Embryonic facial prominence (tissue), 1 donor: ENCODE data around the gene MGAT5.

Experiments used
- DNase-seq: peaks from one replicate; pipeline ENCODE4 v3.0.0-alpha.2; 2016; ENCODE audit errors: extremely low spot score

The MGAT5 gene

DNA sequence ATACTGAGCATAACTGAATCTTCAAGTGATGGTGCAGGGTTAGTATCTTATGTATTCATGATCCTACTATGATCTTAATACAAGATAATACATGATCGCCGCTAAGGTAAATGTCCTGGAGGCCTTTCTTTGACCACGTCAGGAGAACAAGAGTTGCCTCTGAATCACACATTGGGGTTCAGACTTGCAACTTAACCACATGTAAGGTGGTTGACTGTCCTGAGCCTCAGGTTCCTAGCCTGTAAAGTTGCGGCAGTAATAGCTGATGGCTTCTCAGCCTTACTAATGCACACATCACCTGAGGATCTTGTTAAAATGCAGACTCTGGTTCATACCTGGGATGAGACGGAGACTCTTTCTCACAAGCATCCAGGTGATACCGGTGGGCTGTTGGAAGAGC lies 112.5 kb downstream of the MGAT5 start:
- DNase-seq, result no peak

GRCh38 chr2:134367213-134367612 lies 113.3 kb downstream of the MGAT5 start:
- DNase-seq, result no peak

DNA sequence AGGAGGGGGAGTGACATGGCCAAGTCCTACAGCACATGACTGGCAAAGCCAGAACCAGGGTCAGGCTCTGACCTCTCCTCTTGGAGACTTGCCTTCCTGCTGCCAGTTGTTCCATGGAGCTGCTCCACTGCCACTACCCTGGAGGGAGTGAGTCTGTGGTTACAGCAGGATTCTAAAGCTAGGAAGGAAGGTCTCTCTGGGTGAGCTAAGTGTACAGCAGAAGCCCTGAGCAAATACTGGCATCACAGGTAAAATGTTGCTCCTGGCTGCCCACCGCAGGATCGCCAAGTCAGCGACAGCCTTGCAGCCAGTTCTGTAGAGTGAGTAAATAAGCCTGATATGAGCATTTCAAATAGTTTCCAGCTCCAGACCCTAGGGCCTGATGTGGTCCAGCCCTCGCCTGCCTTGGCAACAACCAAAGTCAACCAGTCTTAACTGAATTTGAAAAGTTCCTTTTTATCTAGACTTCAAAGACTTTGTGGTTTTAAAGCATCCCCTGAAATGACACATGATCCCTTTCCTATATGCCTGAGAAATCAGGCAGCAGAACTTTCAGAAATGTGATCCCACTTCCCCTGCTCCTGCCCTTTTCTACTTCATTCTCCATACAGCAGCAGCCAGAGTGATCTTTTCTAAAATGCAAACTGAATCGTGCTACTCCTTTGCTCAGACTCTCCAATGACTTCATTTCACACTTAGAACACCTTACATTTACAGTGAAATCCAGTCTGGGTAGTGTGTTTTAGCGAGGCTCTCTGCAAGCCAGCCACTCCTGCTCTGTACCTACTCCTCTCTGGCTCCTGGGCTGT lies 114.3 kb downstream of the MGAT5 start:
- peak; percentile 62 for DNase-seq

DNA sequence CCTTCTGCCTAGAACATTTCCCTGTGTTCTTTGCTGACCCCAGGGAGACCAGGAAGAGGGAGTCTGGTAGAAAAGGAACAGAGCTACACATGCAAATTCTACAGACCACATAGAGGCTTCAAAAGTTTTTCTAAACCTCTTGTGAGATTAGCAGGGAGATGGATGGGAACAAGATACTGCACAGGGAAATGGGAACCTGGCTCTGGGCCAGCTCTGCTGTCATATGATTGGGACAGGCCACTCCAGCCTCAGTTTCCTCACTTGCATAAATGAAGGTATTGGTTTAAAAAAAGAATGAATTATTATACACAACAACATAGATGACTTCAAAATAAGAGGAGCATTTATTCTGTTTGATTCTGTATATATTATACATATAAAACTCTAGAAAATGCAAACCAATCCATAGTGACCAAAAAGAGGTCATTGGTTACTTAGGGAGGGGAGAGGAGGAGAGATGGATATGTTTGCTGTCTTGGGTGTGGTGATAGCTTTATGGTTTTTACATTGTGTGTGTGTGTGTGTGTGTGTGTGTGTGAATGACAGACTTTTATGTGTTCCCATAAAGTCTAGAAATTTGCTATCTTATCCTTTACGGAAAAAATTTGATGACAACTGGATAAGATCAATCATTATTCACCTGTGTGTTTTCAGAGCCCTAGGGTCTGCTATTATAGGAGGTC lies 115.5 kb downstream of the MGAT5 start:
- no peak for DNase-seq

GRCh38 chr2:134370655-134371445 lies 117.0 kb downstream of the MGAT5 start:
- DNase-seq, result no peak

DNA sequence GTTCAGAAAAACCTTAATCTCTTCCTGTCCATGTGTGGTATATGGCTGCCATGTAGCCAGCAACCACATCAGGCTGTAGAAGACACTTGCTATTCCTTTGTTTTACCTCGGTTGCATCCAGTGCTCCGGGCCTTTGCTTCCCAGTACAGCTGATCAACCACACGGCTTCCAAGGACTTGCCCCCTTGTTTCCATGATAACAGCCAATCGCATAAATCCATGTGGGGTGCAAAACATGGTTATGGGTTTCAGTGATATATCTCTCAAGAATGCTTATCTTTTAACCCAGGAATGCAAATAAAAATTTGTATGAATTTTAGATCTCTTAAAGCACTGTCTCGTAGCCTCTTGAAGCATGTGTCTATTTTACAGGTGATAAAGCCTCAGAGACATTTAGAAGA lies 118.3 kb downstream of the MGAT5 start:
- DNase-seq, result no peak

DNA sequence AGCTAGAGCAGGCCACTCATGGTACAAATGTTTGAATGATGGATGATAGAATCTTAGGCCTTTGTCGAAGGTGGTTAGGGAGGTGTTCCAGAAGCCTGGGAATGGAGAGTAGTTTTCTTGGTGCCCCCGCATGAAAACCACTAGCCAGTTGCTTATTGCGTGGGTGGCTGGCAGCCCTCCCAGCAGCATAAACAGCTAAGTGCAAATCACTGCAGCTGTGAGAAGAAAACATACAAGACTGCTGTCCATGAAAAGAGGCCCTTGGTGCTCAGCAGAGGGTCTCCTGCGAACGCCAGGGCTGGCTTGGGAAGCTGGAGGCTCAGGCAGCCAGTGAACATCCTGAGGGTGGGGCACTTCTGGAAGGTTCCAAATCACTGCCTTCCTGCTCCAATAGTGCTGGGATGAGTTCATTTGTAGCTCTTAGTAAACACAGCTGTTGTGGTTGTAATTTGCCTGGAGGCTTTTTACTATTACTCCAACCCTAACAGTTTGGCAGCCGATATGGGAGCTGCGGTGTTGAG lies 118.8 kb downstream of the MGAT5 start:
- DNase-seq, result no peak

DNA sequence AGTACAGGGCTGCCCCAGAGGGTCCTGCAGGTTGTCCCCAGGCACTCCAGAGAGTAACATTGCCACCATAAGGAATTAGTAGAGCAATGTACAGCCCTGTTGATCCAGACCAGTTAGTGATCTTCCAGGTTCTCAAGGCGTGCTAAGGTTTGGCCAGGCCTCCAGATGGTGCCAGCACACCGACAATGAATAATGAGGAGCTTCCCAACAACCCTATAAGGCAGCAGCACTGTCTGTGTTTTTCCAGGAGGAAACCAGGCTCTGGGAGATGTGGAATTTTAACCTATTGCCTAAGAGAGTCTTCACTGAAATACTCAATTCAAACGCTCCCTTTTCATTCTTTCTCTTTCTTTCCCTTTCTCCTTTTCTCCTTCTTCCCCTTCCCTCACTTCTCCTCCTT lies 122.1 kb downstream of the MGAT5 start:
- DNase-seq, result no peak

GRCh38 chr2:134377730-134378129 lies 123.9 kb downstream of the MGAT5 start:
- DNase-seq, result no peak

DNA sequence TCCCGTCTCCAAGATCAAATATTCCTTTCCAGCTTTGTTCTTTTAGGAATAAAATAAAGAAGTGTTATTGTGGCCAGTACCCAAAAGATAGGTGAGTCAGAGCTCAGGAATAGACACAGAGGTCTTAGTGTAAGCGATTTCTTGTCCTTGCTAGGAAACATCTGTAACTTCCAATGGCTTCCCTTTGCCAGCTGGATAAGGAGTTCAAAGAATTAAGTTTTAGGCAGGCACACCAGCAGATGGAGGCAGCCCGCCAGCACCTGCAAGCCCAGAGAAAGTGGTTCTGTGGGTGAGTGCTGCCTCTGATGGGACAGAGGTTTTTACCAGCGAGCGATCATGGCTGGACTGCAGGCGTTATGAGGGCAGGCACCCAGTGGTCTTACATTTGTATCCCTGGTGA lies 125.4 kb downstream of the MGAT5 start:
- no peak for DNase-seq

GRCh38 chr2:134379722-134380121 lies 125.8 kb downstream of the MGAT5 start:
- DNase-seq, result no peak

- DNase-seq, result no peak
These were observed 127.3 kb downstream of the MGAT5 start for GRCh38 chr2:134381141-134381540.

DNA sequence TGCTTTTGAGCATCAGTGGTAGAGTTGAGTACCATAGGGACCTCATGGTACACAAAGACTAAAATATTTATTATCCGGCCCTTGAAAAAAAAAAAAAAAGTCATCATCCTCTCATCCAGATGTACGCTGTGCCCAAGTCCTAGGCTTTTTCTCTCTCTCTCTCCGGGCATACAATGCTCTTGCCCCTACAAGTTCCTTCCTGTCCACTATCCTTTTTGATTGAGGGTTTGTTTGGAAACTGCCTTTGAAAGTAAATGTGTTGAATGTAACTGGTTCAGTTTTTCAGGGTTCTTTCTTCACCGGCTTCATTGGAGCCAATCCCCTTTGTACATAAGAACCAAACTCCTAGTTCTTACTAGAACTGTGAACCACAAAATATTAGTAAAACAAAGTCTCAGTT lies 130.3 kb downstream of the MGAT5 start:
- DNase-seq, result no peak

- no peak for DNase-seq
These were observed 131.3 kb downstream of the MGAT5 start for GRCh38 chr2:134385195-134385594.

DNA sequence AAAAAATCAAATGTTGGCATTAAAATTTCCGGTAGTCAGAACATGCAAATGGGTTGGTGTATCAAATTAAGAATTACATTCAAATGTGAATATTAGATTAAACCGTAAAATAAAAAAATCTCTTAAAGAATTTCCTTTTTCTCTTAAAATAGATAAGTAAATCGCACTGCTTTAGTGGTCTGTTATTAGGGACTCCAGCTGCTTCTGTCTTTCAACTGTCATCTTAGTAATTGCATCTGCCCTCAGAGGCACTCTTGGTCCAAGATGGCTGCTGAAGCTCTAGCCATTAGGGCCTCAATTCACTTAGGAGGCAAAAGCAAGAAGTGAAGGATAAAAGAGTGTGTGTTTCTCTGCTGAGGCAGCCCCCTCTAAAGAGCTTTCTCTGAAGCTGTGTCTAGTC lies 132.4 kb downstream of the MGAT5 start:
- DNase-seq, result no peak

GRCh38 chr2:134389381-134389780 lies 135.5 kb downstream of the MGAT5 start:
- no peak for DNase-seq

DNA sequence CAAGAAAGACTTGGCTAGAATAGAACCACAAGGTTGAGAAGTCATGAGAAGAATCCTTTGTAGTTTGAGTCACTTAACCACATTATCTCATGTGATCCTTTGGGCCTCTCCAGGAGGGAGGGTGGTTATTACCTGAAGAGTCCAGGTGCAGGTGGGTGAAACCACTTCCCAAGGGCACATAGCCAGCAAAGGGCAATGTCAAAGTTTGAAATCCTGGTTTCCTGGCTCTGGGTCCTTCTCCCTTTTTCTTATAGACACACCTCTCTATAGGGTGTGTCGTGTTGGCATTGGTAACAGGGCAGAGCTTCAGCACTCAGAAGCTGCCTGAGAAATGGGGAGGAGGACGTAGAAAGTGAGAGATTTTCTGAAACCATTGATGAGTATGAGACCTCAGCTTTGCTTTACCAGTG lies 137.9 kb downstream of the MGAT5 start:
- no peak for DNase-seq

- DNase-seq, result no peak
These were observed 138.7 kb downstream of the MGAT5 start for GRCh38 chr2:134392442-134393074.

DNA sequence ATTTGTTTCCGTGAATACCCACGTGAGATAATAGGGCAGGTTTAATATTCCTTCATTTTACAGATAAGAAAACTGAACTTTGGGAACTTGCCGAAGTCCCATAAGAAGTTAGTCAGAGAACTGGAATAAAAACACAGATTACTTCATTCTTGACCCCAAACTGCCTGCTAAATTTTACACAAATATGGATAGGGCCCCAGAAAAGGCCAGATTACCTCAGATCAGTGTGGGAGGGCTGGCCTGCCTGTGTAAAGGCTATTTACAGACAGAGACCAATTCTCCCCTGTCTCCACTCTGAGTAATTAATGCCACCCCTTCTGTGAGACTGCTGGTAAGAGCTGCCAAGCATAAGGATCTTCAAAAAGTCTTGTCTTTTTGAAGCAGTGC lies 139.2 kb downstream of the MGAT5 start:
- no peak for DNase-seq

DNA sequence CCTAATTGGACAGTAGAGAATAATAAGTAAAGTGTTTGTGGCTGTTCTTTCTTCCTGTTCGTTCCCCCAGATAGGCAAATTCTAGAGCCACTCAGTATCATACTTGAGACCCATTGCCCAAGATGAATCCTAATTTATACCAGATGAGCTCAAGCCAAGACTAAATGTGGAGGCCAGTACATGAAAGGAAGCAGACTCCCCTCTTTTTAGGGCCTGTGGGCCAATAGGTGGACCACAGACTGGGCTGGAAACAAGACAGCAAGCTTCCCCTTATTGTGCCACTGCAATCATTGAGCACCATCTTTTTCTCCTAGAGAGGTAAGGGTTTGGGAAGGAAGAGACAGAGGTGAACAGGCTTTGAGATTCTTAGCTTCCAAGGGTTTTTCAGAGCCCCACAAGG lies 141.9 kb downstream of the MGAT5 start:
- DNase-seq, result no peak

GRCh38 chr2:134396493-134396892 lies 142.6 kb downstream of the MGAT5 start:
- no peak for DNase-seq
